Neural cell (in vitro differentiated cells): ENCODE data around the gene RAD51B. TPM values are rescaled to one million over a fixed set of nuclear protein-coding genes. Genes with fewer than 3 reads are reported as not detected.
"Not testable (repeated sequence)": the region's sequence is repeated elsewhere in the genome, so short reads cannot be mapped to it uniquely, and the experiment has no call there.

Experiments used
- H2AFZ ChIP-seq: fragments of 200-600, 300-800 bp; sonication (generic), shearing (Covaris generic); 2 replicates; pipeline ENCODE4 v1.6.0; 2014; ENCODE audit warnings: low read depth, mild to moderate bottlenecking, antibody characterized with exemption, low read length, moderate library complexity
- H3F3A ChIP-seq: fragments of 200-600 bp; shearing (Covaris generic); 2 replicates; pipeline ENCODE4 v1.6.1; 2016; ENCODE audit warnings: mild to moderate bottlenecking, moderate library complexity, mixed read lengths, antibody characterized with exemption, low read length; ENCODE audit not compliant: insufficient read depth, poor library complexity, severe bottlenecking
- H3K27ac ChIP-seq: fragments of 200-600, 300-800 bp; sonication (generic), shearing (Covaris generic); 2 replicates; pipeline ENCODE4 v1.5.1; 2014; ENCODE audit warnings: mild to moderate bottlenecking, low read length, moderate library complexity
- H3K27me3 ChIP-seq: fragments of 300-800, 200-600 bp; sonication (generic), shearing (Covaris generic); 2 replicates; pipeline ENCODE4 v1.6.0; 2014; ENCODE audit warnings: mild to moderate bottlenecking, low read depth, low read length, moderate library complexity; ENCODE audit not compliant: insufficient read depth
- H3K36me3 ChIP-seq: fragments of 300-800, 200-600 bp; sonication (generic), shearing (Covaris generic); 2 replicates; pipeline ENCODE4 v1.5.1; 2014; ENCODE audit warnings: mild to moderate bottlenecking, antibody characterized with exemption, low read length, moderate library complexity; ENCODE audit not compliant: insufficient read depth
- H3K4me2 ChIP-seq: fragments of 300-800, 200-600 bp; sonication (generic), shearing (Covaris generic); 2 replicates; pipeline ENCODE4 v1.6.0; 2014; ENCODE audit warnings: mild to moderate bottlenecking, low read length
- H3K4me3 ChIP-seq: fragments of 300-800, 200-600 bp; sonication (generic), shearing (Covaris generic); 2 replicates; pipeline ENCODE4 v1.5.1; 2014; ENCODE audit warnings: mild to moderate bottlenecking, low read length, moderate library complexity
- H3K79me2 ChIP-seq: fragments of 200-600 bp; shearing (Covaris generic); replicated peaks from 2 replicates; pipeline ENCODE4 v1.6.0; 2014; ENCODE audit warnings: mild to moderate bottlenecking, low read length, moderate library complexity; ENCODE audit not compliant: insufficient read depth
- H3K9ac ChIP-seq: fragments of 300-800, 200-600 bp; sonication (generic), shearing (Covaris generic); 2 replicates; pipeline ENCODE4 v1.6.1; 2016; ENCODE audit warnings: mild to moderate bottlenecking, low read length, mixed read lengths
- H3K9me2 ChIP-seq: fragments of 200-600 bp; shearing (Covaris generic); 2 replicates; pipeline ENCODE4 v1.6.1; 2016; ENCODE audit warnings: mild to moderate bottlenecking, low read length, mixed read lengths; ENCODE audit not compliant: insufficient read depth
- H3K9me3 ChIP-seq: fragments of 200-600, 300-800 bp; sonication (generic), shearing (Covaris generic); 2 replicates; pipeline ENCODE4 v1.6.1; 2016; ENCODE audit warnings: mild to moderate bottlenecking, mixed run types, low read length, moderate library complexity, mixed read lengths
- H4K20me1 ChIP-seq: fragments of 200-600 bp; shearing (Covaris generic); 2 replicates; pipeline ENCODE4 v1.6.1; 2016; ENCODE audit warnings: mild to moderate bottlenecking, mixed run types; ENCODE audit not compliant: insufficient read depth
- EP300 ChIP-seq: fragments of 450-650 bp; conservative IDR thresholded peaks from 2 replicates; pipeline ENCODE4 v1.6.1; 2014; ENCODE audit warnings: antibody characterized with exemption, mild to moderate bottlenecking, moderate library complexity; ENCODE audit not compliant: poor library complexity, severe bottlenecking
- EZH2 ChIP-seq: fragments of 200-600, 300-800 bp; shearing (Covaris generic), sonication (generic); IDR thresholded peaks from 2 replicates; pipeline ENCODE4 v1.6.1; 2014; ENCODE audit warnings: antibody characterized with exemption, low read length, borderline replicate concordance, mild to moderate bottlenecking; ENCODE audit not compliant: insufficient read depth, poor library complexity, severe bottlenecking
- MXI1 ChIP-seq: fragments of 450-650 bp; conservative IDR thresholded peaks from 2 replicates; pipeline ENCODE4 v1.6.1; 2014; ENCODE audit warnings: antibody characterized with exemption, mild to moderate bottlenecking; ENCODE audit not compliant: poor library complexity, severe bottlenecking
- POLR2AphosphoS5 ChIP-seq: IDR thresholded peaks from 2 replicates; pipeline ENCODE4 v1.6.1; 2012
- RAD21 ChIP-seq: fragments of 450-650 bp; conservative IDR thresholded peaks from 2 replicates; pipeline ENCODE4 v1.6.1; 2014; ENCODE audit warnings: antibody characterized with exemption, mild to moderate bottlenecking, moderate library complexity
- REST ChIP-seq: IDR thresholded peaks from 2 replicates; pipeline ENCODE4 v1.6.1; 2012; ENCODE audit warnings: borderline replicate concordance
- SMC3 ChIP-seq: fragments of 450-650 bp; conservative IDR thresholded peaks from 2 replicates; pipeline ENCODE4 v1.6.1; 2014; ENCODE audit warnings: antibody characterized with exemption, mild to moderate bottlenecking, moderate library complexity; ENCODE audit not compliant: poor library complexity
- TAF1 ChIP-seq: IDR thresholded peaks from 2 replicates; pipeline ENCODE4 v1.6.1; 2012; ENCODE audit warnings: low read depth
- polyA plus RNA-seq: library from polyadenylated mRNA; depleted of rRNA; stranded (reverse); fragments of >200 nt; gene quantifications from 2 replicates; pipeline ENCODE4 v1.2.3, GENCODE V29; 2014
- TF ChIP-seq, protein P1 (sequence below): fragments of 450-650 bp; IDR thresholded peaks from 2 replicates; pipeline ENCODE4 v1.5.1; 2014; ENCODE audit warnings: antibody characterized with exemption, mild to moderate bottlenecking, moderate library complexity; ENCODE audit not compliant: poor library complexity, severe bottlenecking

Gene RAD51B
- polyA plus RNA-seq, 1 donor from 2014 or later, result 3.1 TPM

- Histone ChIP-seq H4K20me1 (no peaks in the 10 kb centered on the region), H3K36me3 (no peaks in the 10 kb centered on the region), H3F3A (no peaks in the 10 kb centered on the region), H3K9me2 (no peaks in the 10 kb centered on the region), H3K79me2 (no peaks in the 10 kb centered on the region), H3K9me3 (no peaks in the 10 kb centered on the region), H3K4me2 (no peak overlapping the region), H2AFZ (no peak overlapping the region), H3K27ac (no peak overlapping the region), H3K27me3 (no peaks in the 10 kb centered on the region), H3K9ac (no peak overlapping the region), H3K4me3 (no peak overlapping the region)
- TF ChIP-seq SMC3 (no peak), MXI1 (no peak), TAF1 (no peak), RAD21 (no peak), REST (no peak), POLR2AphosphoS5 (no peak), EZH2 (no peak), EP300 (no peak)
- TF ChIP-seq, protein P1, sequence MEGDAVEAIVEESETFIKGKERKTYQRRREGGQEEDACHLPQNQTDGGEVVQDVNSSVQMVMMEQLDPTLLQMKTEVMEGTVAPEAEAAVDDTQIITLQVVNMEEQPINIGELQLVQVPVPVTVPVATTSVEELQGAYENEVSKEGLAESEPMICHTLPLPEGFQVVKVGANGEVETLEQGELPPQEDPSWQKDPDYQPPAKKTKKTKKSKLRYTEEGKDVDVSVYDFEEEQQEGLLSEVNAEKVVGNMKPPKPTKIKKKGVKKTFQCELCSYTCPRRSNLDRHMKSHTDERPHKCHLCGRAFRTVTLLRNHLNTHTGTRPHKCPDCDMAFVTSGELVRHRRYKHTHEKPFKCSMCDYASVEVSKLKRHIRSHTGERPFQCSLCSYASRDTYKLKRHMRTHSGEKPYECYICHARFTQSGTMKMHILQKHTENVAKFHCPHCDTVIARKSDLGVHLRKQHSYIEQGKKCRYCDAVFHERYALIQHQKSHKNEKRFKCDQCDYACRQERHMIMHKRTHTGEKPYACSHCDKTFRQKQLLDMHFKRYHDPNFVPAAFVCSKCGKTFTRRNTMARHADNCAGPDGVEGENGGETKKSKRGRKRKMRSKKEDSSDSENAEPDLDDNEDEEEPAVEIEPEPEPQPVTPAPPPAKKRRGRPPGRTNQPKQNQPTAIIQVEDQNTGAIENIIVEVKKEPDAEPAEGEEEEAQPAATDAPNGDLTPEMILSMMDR, result no peak
Measured at GRCh38 chr14:68427550-68427890, 607.9 kb downstream of the RAD51B start.

DNA sequence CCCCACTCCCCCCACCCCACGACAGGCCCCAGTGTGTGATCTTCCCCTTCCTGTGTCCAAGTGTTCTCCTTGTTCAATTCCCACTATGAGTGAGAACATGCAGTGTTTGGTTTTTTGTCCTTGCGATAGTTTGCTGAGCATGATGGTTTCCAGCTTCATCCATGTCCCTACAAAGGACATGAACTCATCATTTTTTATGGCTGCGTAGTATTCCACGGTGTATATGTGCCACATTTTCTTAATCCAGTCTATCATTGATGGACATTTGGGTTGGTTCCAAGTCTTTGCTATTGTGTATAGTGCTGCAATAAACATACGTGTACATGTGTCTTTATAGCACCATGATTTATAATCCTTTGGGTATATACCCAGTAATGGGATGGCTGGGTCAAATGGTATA is 609.3 kb downstream of the RAD51B start:
- not testable (repeated sequence) for H3K36me3 ChIP-seq, H3K9me3 ChIP-seq, H3K9ac ChIP-seq, H4K20me1 ChIP-seq, H3K27ac ChIP-seq, H3F3A ChIP-seq, H3K4me2 ChIP-seq, H3K27me3 ChIP-seq, H3K4me3 ChIP-seq, H2AFZ ChIP-seq, H3K79me2 ChIP-seq, H3K9me2 ChIP-seq

GRCh38 chr14:68434173-68434572 is 614.6 kb downstream of the RAD51B start:
- not testable (repeated sequence) for H3K9ac ChIP-seq

GRCh38 chr14:68435631-68436030 is 616.1 kb downstream of the RAD51B start:
- not testable (repeated sequence) for H3K9me3 ChIP-seq, H3K79me2 ChIP-seq, H2AFZ ChIP-seq, H3K9me2 ChIP-seq, H3K27me3 ChIP-seq, H3K27ac ChIP-seq, H3K4me2 ChIP-seq, H3K4me3 ChIP-seq, H3K36me3 ChIP-seq, H3F3A ChIP-seq, H3K9ac ChIP-seq, H4K20me1 ChIP-seq

More at GRCh38 chr14:68434173-68434572, 614.6 kb downstream of the RAD51B start:
- not testable (repeated sequence) for H3K79me2 ChIP-seq, H2AFZ ChIP-seq, H3F3A ChIP-seq, H3K36me3 ChIP-seq, H3K27ac ChIP-seq, H3K4me3 ChIP-seq, H3K27me3 ChIP-seq, H3K4me2 ChIP-seq, H3K9me2 ChIP-seq, H4K20me1 ChIP-seq, H3K9me3 ChIP-seq
